Liver (tissue), 3 donors: ENCODE data around the gene SLAIN2.
"Not testable (repeated sequence)": the region's sequence is repeated elsewhere in the genome, so short reads cannot be mapped to it uniquely, and the experiment has no call there.

Experiments
- CTCF ChIP-seq: fragments of 150-350 bp; IDR thresholded peaks from 2 replicates; pipeline ENCODE4 v1.5.1; 2017; ENCODE audit warnings: improper control_type of control experiment, low read depth, low read length; ENCODE audit not compliant: missing input control
- FOXA2 ChIP-seq: IDR thresholded peaks from 2 replicates; pipeline ENCODE4 v1.6.1; 2016; ENCODE audit warnings: antibody characterized with exemption
- SP1 ChIP-seq: IDR thresholded peaks from 2 replicates; pipeline ENCODE4 v1.6.1; 2018; ENCODE audit warnings: antibody characterized with exemption, mild to moderate bottlenecking
- TAF1 ChIP-seq: conservative IDR thresholded peaks from 2 replicates; pipeline ENCODE4 v1.6.1; 2016; ENCODE audit warnings: antibody characterized with exemption, mild to moderate bottlenecking
- donor health status: healthy.
- donor health status: healthy.

GRCh38 chr4:48451656-48452055 lies 110.3 kb downstream of the SLAIN2 start:
- TF ChIP-seq TAF1, SP1, CTCF, FOXA2: not testable (repeated sequence)
